Fibroblast of skin of right quadriceps (primary cell): ENCODE measurements around the gene CNPY1.
"Not testable (repeated sequence)": the region's sequence is repeated elsewhere in the genome, so short reads cannot be mapped to it uniquely, and the experiment has no call there.

ENCODE experiments used
- DNase-seq: peaks from one replicate; pipeline ENCODE4 v3.0.0-alpha.2; 2013

CNPY1 gene

GRCh38 chr7:155530601-155531000 lies 15.8 kb downstream of the CNPY1 start:
- no peak for DNase-seq

GRCh38 chr7:155529845-155530244 lies 16.5 kb downstream of the CNPY1 start:
- DNase-seq, result no peak

- DNase-seq, result no peak
Observed at GRCh38 chr7:155529346-155529745, 17.0 kb downstream of the CNPY1 start.

GRCh38 chr7:155527664-155528063 lies 18.7 kb downstream of the CNPY1 start:
- no peak for DNase-seq

GRCh38 chr7:155526225-155526624 lies 20.1 kb downstream of the CNPY1 start:
- DNase-seq, result no peak

- no peak for DNase-seq
Observed at GRCh38 chr7:155524018-155524556, 22.3 kb downstream of the CNPY1 start.

GRCh38 chr7:155523168-155523675 lies 23.1 kb downstream of the CNPY1 start:
- no peak for DNase-seq

- DNase-seq, result no peak
Observed at GRCh38 chr7:155521743-155522398, 24.5 kb downstream of the CNPY1 start.

- DNase-seq, result no peak
Observed at GRCh38 chr7:155521007-155521742, 25.2 kb downstream of the CNPY1 start.

- DNase-seq, result no peak
Observed at GRCh38 chr7:155520114-155520513, 26.2 kb downstream of the CNPY1 start.

GRCh38 chr7:155519358-155519757 lies 27.0 kb downstream of the CNPY1 start:
- not testable (repeated sequence) for DNase-seq

- no peak for DNase-seq
Observed at GRCh38 chr7:155518633-155519032, 27.7 kb downstream of the CNPY1 start.

GRCh38 chr7:155517969-155518368 lies 28.4 kb downstream of the CNPY1 start:
- no peak for DNase-seq

- no peak for DNase-seq
Observed at GRCh38 chr7:155517452-155517851, 28.9 kb downstream of the CNPY1 start.

- DNase-seq, result no peak
Observed at GRCh38 chr7:155516466-155516865, 29.9 kb downstream of the CNPY1 start.

- DNase-seq, result no peak
Observed at GRCh38 chr7:155515318-155515717, 31.0 kb downstream of the CNPY1 start.

- DNase-seq, result no peak
Observed at GRCh38 chr7:155514296-155514695, 32.1 kb downstream of the CNPY1 start.

GRCh38 chr7:155513543-155514285 lies 32.6 kb downstream of the CNPY1 start:
- no peak for DNase-seq

- DNase-seq, result no peak
Observed at GRCh38 chr7:155512246-155512887, 34.0 kb downstream of the CNPY1 start.

- DNase-seq, result no peak
Observed at GRCh38 chr7:155511702-155511996, 34.7 kb downstream of the CNPY1 start.

- DNase-seq, result no peak
Observed at GRCh38 chr7:155510975-155511701, 35.2 kb downstream of the CNPY1 start.
